Measurements from ENCODE around the gene B4GALT6. TPM values are rescaled to one million over a fixed set of nuclear protein-coding genes. Genes with fewer than 3 reads are reported as not detected.

The B4GALT6 gene
- total and polyA plus RNA-seq, 9 of the 15 experiments (the other 6 are each of a cell fraction or from before 2014, with no cell fraction given), result 0.03 to 0.27 (median 0.08) TPM

GRCh38 chr18:31683106-31683505, 1.3 kb downstream of the B4GALT6 start:
- Histone ChIP-seq H4K20me1 (replicated peaks; ENCODE audit: control insufficient read depth, insufficient read depth, low read length) (no peaks in the 10 kb centered on the region), H3K79me2 (ENCODE audit: control insufficient read depth, insufficient read depth, low read length) (no peaks in the 10 kb centered on the region), H3K9me1 (ENCODE audit: control insufficient read depth, insufficient read depth, low read length) (no peaks in the 10 kb centered on the region), H3K4me1 (replicated peaks in 1 of 2; ENCODE audit: control insufficient read depth in 2 of 2, insufficient read depth in 2 of 2, low read length in 2 of 2) (peaks cover 0 to 12% of the 10 kb centered on the region in 2 experiments; a peak in 1 of 5 replicates), H3K27ac (ENCODE audit: extremely low read depth, low read depth, low read length) (no peak overlapping the region), H2AFZ (ENCODE audit: low read depth, low read length) (no peak overlapping the region), H3K9ac (ENCODE audit: insufficient read depth in 1 of 2, low read depth in 2 of 2, low read length in 2 of 2) (no peak overlapping the region), H3K9me3 (replicated peaks; ENCODE audit: control insufficient read depth, insufficient read depth, low read depth, low read length) (no peaks in the 10 kb centered on the region; the same call in 1 of the 2 replicates), H3K4me2 (ENCODE audit: insufficient read depth, low read length) (no peak overlapping the region), H3K4me3 (no peak overlapping the region), H3K36me3 (ENCODE audit: control insufficient read depth, insufficient read depth, low read length) (no peaks in the 10 kb centered on the region), H3K27me3 (ENCODE audit: control insufficient read depth in 2 of 2, insufficient read depth in 2 of 2, low read length in 2 of 2) (peaks cover 2 to 8% of the 10 kb centered on the region in 2 experiments; a peak in 2 of 5 replicates)
- no peak for ATAC-seq
- TF ChIP-seq LCOR (CRISPR knock-in tag; IDR thresholded peaks at IDR 0.05) (no peak), CBX8 (IDR thresholded peaks at IDR 0.05; ENCODE audit: borderline replicate concordance, extremely low read depth, low read depth, low read length, poor library complexity, severe bottlenecking) (peak; percentile 11)
- no peak for DNase-seq (ENCODE audit: extremely low read depth in 1 of 4, low spot score in 3 of 4)
- WGBS (ENCODE audit: insufficient coverage, low coverage, missing lambda C conversion rate), result 10% methylated on average over 5 of the region's 5 CpGs
- no peak for FAIRE-seq
- in situ Hi-C loops (cut with MboI) (no loop called here), intact Hi-C loops (cut with micrococcal nuclease) (no loop called here)
- no TSS peak for BruUV-seq (replicated peaks)
- CTCF ChIA-PET (ENCODE audit: low intra/inter-chr PET ratio), result no interaction called here
- POLR2A ChIA-PET, result no interaction called here

- DNase-seq (ENCODE audit: extremely low read depth in 1 of 4, low spot score in 3 of 4), result peak; percentile 15 to 27 (median 20)
- CTCF ChIA-PET (ENCODE audit: low intra/inter-chr PET ratio), result no interaction called here
Measured at GRCh38 chr18:31680831-31681568, 3.4 kb downstream of the B4GALT6 start.

More at GRCh38 chr18:31680831-31681568, 3.4 kb downstream of the B4GALT6 start:
- no peak overlapping the region for H2AFZ ChIP-seq (ENCODE audit: low read depth, low read length)
- ATAC-seq (peak; percentile 78), FAIRE-seq (peak; percentile 58)
- no peaks in the 10 kb centered on the region for H3K36me3 ChIP-seq (ENCODE audit: control insufficient read depth, insufficient read depth, low read length)
- H3K9me1 ChIP-seq (ENCODE audit: control insufficient read depth, insufficient read depth, low read length), result no peaks in the 10 kb centered on the region
- no peak overlapping the region for H3K4me3 ChIP-seq
- H3K4me1 ChIP-seq (replicated peaks in 1 of 2; ENCODE audit: control insufficient read depth in 2 of 2, insufficient read depth in 2 of 2, low read length in 2 of 2), result peaks cover 0 to 12% of the 10 kb centered on the region in 2 experiments; a peak in 1 of 5 replicates
- peaks cover 5 to 14% of the 10 kb centered on the region in 2 experiments; a peak in 2 of 5 replicates for H3K27me3 ChIP-seq (ENCODE audit: control insufficient read depth in 2 of 2, insufficient read depth in 2 of 2, low read length in 2 of 2)
- in situ Hi-C loops (cut with MboI) (no loop called here), intact Hi-C loops (cut with micrococcal nuclease) (no loop called here)
- BruUV-seq (replicated peaks), result no TSS peak
- no peak overlapping the region for H3K27ac ChIP-seq (ENCODE audit: extremely low read depth, low read depth, low read length)
- POLR2A ChIA-PET, result interaction anchor here (1.1 kb wide), 1 partner anchor 10 kb away, joined by 3 read pairs; no protein-coding TSS in a partner anchor
- WGBS (ENCODE audit: insufficient coverage, low coverage, missing lambda C conversion rate), result 8% methylated on average over 2 of the region's 2 CpGs
- H3K9me3 ChIP-seq (replicated peaks; ENCODE audit: control insufficient read depth, insufficient read depth, low read depth, low read length), result no peaks in the 10 kb centered on the region; the same call in 1 of the 2 replicates
- no peaks in the 10 kb centered on the region for H3K79me2 ChIP-seq (ENCODE audit: control insufficient read depth, insufficient read depth, low read length)
- no peaks in the 10 kb centered on the region for H4K20me1 ChIP-seq (replicated peaks; ENCODE audit: control insufficient read depth, insufficient read depth, low read length)
- no peak overlapping the region for H3K9ac ChIP-seq (ENCODE audit: insufficient read depth in 1 of 2, low read depth in 2 of 2, low read length in 2 of 2)
- no peak overlapping the region for H3K4me2 ChIP-seq (ENCODE audit: insufficient read depth, low read length)
- TF ChIP-seq CTCF (IDR thresholded peaks at IDR 0.05 in 2 of 3, conservative IDR thresholded peaks at IDR 0.05 in 1 of 3; ENCODE audit: insufficient read depth in 2 of 3, low read depth in 1 of 3, low read length in 3 of 3) (peak; percentile 37 to 51 (median 47); a peak in 4 of 6 replicates), NFE2L1 (tag; IDR thresholded peaks at IDR 0.05; ENCODE audit: borderline replicate concordance, low read depth) (no peak), SMARCC2 (IDR thresholded peaks at IDR 0.05; ENCODE audit: low read depth) (no peak)
